Esophagus muscularis mucosa (tissue), 4 donors: ENCODE data around the gene NCKAP5.

Experiments used
- EP300 ChIP-seq: sonication (generic); formaldehyde crosslinking; IDR thresholded peaks from one replicate; pipeline ENCODE4 v1.6.1; 2017; ENCODE audit warnings: antibody characterized with exemption
- POLR2A ChIP-seq: fragments of 450-650 bp; IDR thresholded peaks from one replicate; pipeline ENCODE4 v1.6.1; 2017; ENCODE audit warnings: antibody characterized with exemption, moderate library complexity, mild to moderate bottlenecking, low read depth
- TF ChIP-seq, protein P1 (sequence below), 3 experiments: fragments of 200-600 bp in 2 of 3; fragments of 450-650 bp in 1 of 3; sonication (generic) in 2 of 3; IDR thresholded peaks; one replicate each; pipeline ENCODE4 v1.5.1; 2017 to 2019; ENCODE audit warnings: antibody characterized with exemption in 3 of 3, mild to moderate bottlenecking in 2 of 3, moderate library complexity in 1 of 3

DNA sequence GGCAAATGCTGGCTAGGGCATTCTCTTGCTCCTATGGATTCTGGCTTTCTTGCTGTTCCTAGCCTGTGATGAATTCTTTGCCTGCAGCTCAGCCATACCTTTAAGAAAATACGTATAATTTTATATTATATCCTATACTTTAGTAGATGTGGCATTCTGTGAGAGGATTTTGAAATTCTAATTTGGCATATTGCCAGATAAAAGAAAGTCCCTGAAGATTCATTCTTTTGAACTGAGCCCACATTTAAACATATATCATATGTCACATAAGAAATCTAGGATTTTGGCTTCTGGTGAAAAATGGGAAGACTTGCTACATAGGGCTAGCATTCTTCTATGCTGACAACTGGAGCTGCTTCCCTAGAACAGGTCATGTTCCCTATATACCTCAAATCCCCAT is 806.8 kb downstream of the NCKAP5 start:
- TF ChIP-seq, protein P1, sequence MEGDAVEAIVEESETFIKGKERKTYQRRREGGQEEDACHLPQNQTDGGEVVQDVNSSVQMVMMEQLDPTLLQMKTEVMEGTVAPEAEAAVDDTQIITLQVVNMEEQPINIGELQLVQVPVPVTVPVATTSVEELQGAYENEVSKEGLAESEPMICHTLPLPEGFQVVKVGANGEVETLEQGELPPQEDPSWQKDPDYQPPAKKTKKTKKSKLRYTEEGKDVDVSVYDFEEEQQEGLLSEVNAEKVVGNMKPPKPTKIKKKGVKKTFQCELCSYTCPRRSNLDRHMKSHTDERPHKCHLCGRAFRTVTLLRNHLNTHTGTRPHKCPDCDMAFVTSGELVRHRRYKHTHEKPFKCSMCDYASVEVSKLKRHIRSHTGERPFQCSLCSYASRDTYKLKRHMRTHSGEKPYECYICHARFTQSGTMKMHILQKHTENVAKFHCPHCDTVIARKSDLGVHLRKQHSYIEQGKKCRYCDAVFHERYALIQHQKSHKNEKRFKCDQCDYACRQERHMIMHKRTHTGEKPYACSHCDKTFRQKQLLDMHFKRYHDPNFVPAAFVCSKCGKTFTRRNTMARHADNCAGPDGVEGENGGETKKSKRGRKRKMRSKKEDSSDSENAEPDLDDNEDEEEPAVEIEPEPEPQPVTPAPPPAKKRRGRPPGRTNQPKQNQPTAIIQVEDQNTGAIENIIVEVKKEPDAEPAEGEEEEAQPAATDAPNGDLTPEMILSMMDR (IDR thresholded peaks at IDR 0.05) = no peak
- TF ChIP-seq EP300 (no peak), POLR2A (no peak)
